HG02870 (cell line): Measurements from ENCODE around the gene SEC14L1.

Experiments
- ATAC-seq: cut with Tn5 transposase; IDR thresholded peaks from one replicate; pipeline ENCODE4 v1.9.1; 2021; ENCODE audit warnings: mild to moderate bottlenecking, moderate library complexity; ENCODE audit not compliant: unreplicated experiment

Gene SEC14L1

GRCh38 chr17:77160875-77161530, 20.2 kb downstream of the SEC14L1 start:
- ATAC-seq, result no peak

- ATAC-seq, result no peak
These were observed 21.2 kb downstream of the SEC14L1 start for GRCh38 chr17:77161953-77162352.

GRCh38 chr17:77163001-77163400, 22.2 kb downstream of the SEC14L1 start:
- no peak for ATAC-seq

- ATAC-seq, result no peak
These were observed 22.9 kb downstream of the SEC14L1 start for GRCh38 chr17:77163511-77164280.

- no peak for ATAC-seq
These were observed 23.8 kb downstream of the SEC14L1 start for GRCh38 chr17:77164483-77165091.

GRCh38 chr17:77165577-77165976, 24.8 kb downstream of the SEC14L1 start:
- no peak for ATAC-seq

GRCh38 chr17:77167472-77168306, 26.9 kb downstream of the SEC14L1 start:
- no peak for ATAC-seq

GRCh38 chr17:77173104-77173503, 32.3 kb downstream of the SEC14L1 start:
- no peak for ATAC-seq

- ATAC-seq, result no peak
These were observed 34.3 kb downstream of the SEC14L1 start for GRCh38 chr17:77174928-77175661.

GRCh38 chr17:77177002-77177741, 36.4 kb downstream of the SEC14L1 start:
- ATAC-seq, result no peak

GRCh38 chr17:77178050-77178449, 37.3 kb downstream of the SEC14L1 start:
- no peak for ATAC-seq

- ATAC-seq, result no peak
These were observed 37.8 kb downstream of the SEC14L1 start for GRCh38 chr17:77178563-77178962.

GRCh38 chr17:77180503-77181357, 40.0 kb downstream of the SEC14L1 start:
- no peak for ATAC-seq

- ATAC-seq, result no peak
These were observed 41.7 kb downstream of the SEC14L1 start for GRCh38 chr17:77182205-77183172.

- ATAC-seq, result no peak
These were observed 43.7 kb downstream of the SEC14L1 start for GRCh38 chr17:77184474-77184873.

- no peak for ATAC-seq
These were observed 44.4 kb downstream of the SEC14L1 start for GRCh38 chr17:77185137-77185536.

- ATAC-seq, result no peak
These were observed 45.4 kb downstream of the SEC14L1 start for GRCh38 chr17:77186141-77186604.
